GM18505 (cell line): ENCODE data around the gene GAB2.
"Not testable (repeated sequence)": the region's sequence is repeated elsewhere in the genome, so short reads cannot be mapped to it uniquely, and the experiment has no call there.

ENCODE experiments used
- ATAC-seq: cut with Tn5 transposase; IDR thresholded peaks from one replicate; pipeline ENCODE4 v1.9.1; 2021; ENCODE audit not compliant: unreplicated experiment
- POLR2A ChIP-seq: IDR thresholded peaks from 4 replicates; pipeline ENCODE4 v1.6.1; 2011; ENCODE audit warnings: borderline replicate concordance; ENCODE audit not compliant: insufficient read depth, insufficient read length; ENCODE audit errors: extremely low read depth

The GAB2 gene

GRCh38 chr11:78417175-78417887, at the start of gene GAB2:
GAB2 (minus strand) TSS chr11:78417820; CDS start chr11:78417720, 100 bp downstream.
- peak; percentile 66 for ATAC-seq

GRCh38 chr11:78467370-78467769, 49.8 kb upstream of the GAB2 start:
- ATAC-seq, result no peak
- no peak for TF ChIP-seq POLR2A

More at GRCh38 chr11:78417175-78417887, at the start of gene GAB2:
- no peak for TF ChIP-seq POLR2A

- peak; percentile 96 for ATAC-seq
These were observed 47.7 kb upstream of the GAB2 start for GRCh38 chr11:78465169-78465942.

GRCh38 chr11:78464787-78465168, 47.2 kb upstream of the GAB2 start:
- ATAC-seq, result not testable (repeated sequence)

More at GRCh38 chr11:78465169-78465942, 47.7 kb upstream of the GAB2 start:
- TF ChIP-seq POLR2A, result peak; percentile 43

GRCh38 chr11:78460471-78460870, 42.9 kb upstream of the GAB2 start:
- ATAC-seq, result no peak
- no peak for TF ChIP-seq POLR2A

- TF ChIP-seq POLR2A, result no peak
- ATAC-seq, result no peak
These were observed 42.1 kb upstream of the GAB2 start for GRCh38 chr11:78459738-78460137.

GRCh38 chr11:78457448-78457847, 39.8 kb upstream of the GAB2 start:
- no peak for TF ChIP-seq POLR2A
- no peak for ATAC-seq

- no peak for TF ChIP-seq POLR2A
- ATAC-seq, result no peak
These were observed 35.7 kb upstream of the GAB2 start for GRCh38 chr11:78453140-78453935.

GRCh38 chr11:78451371-78452150, 33.9 kb upstream of the GAB2 start:
- no peak for TF ChIP-seq POLR2A
- ATAC-seq, result no peak

- no peak for ATAC-seq
- no peak for TF ChIP-seq POLR2A
These were observed 33.2 kb upstream of the GAB2 start for GRCh38 chr11:78450866-78451265.

- ATAC-seq, result no peak
- no peak for TF ChIP-seq POLR2A
These were observed 32.2 kb upstream of the GAB2 start for GRCh38 chr11:78449866-78450265.

- no peak for ATAC-seq
- TF ChIP-seq POLR2A, result no peak
These were observed 28.6 kb upstream of the GAB2 start for GRCh38 chr11:78446210-78446609.

- no peak for ATAC-seq
- no peak for TF ChIP-seq POLR2A
These were observed 27.1 kb upstream of the GAB2 start for GRCh38 chr11:78444726-78445125.

- no peak for ATAC-seq
These were observed 24.3 kb upstream of the GAB2 start for GRCh38 chr11:78441956-78442355.

More at GRCh38 chr11:78441956-78442355, 24.3 kb upstream of the GAB2 start:
- no peak for TF ChIP-seq POLR2A
